ENCODE measurements around the gene FAM20C. TPM values are rescaled to one million over a fixed set of nuclear protein-coding genes. Genes with fewer than 3 reads are reported as not detected.
"Not testable (repeated sequence)": the region's sequence is repeated elsewhere in the genome, so short reads cannot be mapped to it uniquely, and the experiment has no call there.

Gene FAM20C
- total and polyA plus RNA-seq, 4 donors: 11.3 to 104 (median 57.5) TPM

- intact Hi-C loops (cut with DNase I): loop anchor here in 1 of 2 donors (5.0 kb wide), 1 partner anchor 88 kb away; no protein-coding TSS in a partner anchor
Measured at GRCh38 chr7:234708-235553, 42.6 kb downstream of the FAM20C start.

GRCh38 chr7:235576-236395 lies 43.4 kb downstream of the FAM20C start:
- 50 to 53% methylated on average over 34 of the region's 34 CpGs for WGBS, 2 donors

More at GRCh38 chr7:234708-235553, 42.6 kb downstream of the FAM20C start:
- ATAC-seq (ENCODE audit: low FRiP score) (peak; percentile 72), DNase-seq (peak; percentile 86 to 90)
- WGBS, 2 donors: 33 to 36% methylated on average over 28 of the region's 28 CpGs
- no peaks in the 10 kb centered on the region for H3K27me3 ChIP-seq (ENCODE audit: control insufficient read depth in 1 of 2, insufficient read depth in 2 of 2, low read length in 1 of 2)
- H3K4me1 ChIP-seq (ENCODE audit: control insufficient read depth in 1 of 2, insufficient read depth in 2 of 2, low read length in 2 of 2): no peaks in the 10 kb centered on the region
- no peaks in the 10 kb centered on the region for H3K36me3 ChIP-seq (ENCODE audit: control insufficient read depth in 1 of 2, insufficient read depth in 2 of 2, low read length in 1 of 2)
- no peak overlapping the region for H3K4me3 ChIP-seq (ENCODE audit: low read length in 2 of 2)
- peak overlapping the region; percentile 6 to 41 for H3K27ac ChIP-seq (ENCODE audit: low read depth in 1 of 2, low read length in 2 of 2)
- H3K9me3 ChIP-seq (ENCODE audit: control insufficient read depth, low read length): no peaks in the 10 kb centered on the region

GRCh38 chr7:236967-237366 lies 44.6 kb downstream of the FAM20C start:
- intact Hi-C loops (cut with DNase I): no loop called here
- no peak overlapping the region for H3K27ac ChIP-seq (ENCODE audit: low read depth in 1 of 2, low read length in 2 of 2)
- ATAC-seq (ENCODE audit: low FRiP score) (no peak), DNase-seq (no peak)
- no peaks in the 10 kb centered on the region for H3K27me3 ChIP-seq (ENCODE audit: control insufficient read depth in 1 of 2, insufficient read depth in 2 of 2, low read length in 1 of 2)
- 95 to 97% methylated on average over 8 of the region's 8 CpGs for WGBS, 2 donors
- H3K4me1 ChIP-seq (ENCODE audit: control insufficient read depth in 1 of 2, insufficient read depth in 2 of 2, low read length in 2 of 2): no peaks in the 10 kb centered on the region
- no peak overlapping the region for H3K4me3 ChIP-seq (ENCODE audit: low read length in 2 of 2)
- H3K9me3 ChIP-seq (ENCODE audit: control insufficient read depth, low read length): no peaks in the 10 kb centered on the region
- H3K36me3 ChIP-seq (ENCODE audit: control insufficient read depth in 1 of 2, insufficient read depth in 2 of 2, low read length in 1 of 2): no peaks in the 10 kb centered on the region

More at GRCh38 chr7:235576-236395, 43.4 kb downstream of the FAM20C start:
- Histone ChIP-seq H3K4me3 (ENCODE audit: low read length in 2 of 2) (no peak overlapping the region), H3K9me3 (ENCODE audit: control insufficient read depth, low read length) (no peaks in the 10 kb centered on the region), H3K36me3 (ENCODE audit: control insufficient read depth in 1 of 2, insufficient read depth in 2 of 2, low read length in 1 of 2) (no peaks in the 10 kb centered on the region), H3K27me3 (ENCODE audit: control insufficient read depth in 1 of 2, insufficient read depth in 2 of 2, low read length in 1 of 2) (no peaks in the 10 kb centered on the region), H3K4me1 (ENCODE audit: control insufficient read depth in 1 of 2, insufficient read depth in 2 of 2, low read length in 2 of 2) (no peaks in the 10 kb centered on the region), H3K27ac (ENCODE audit: low read depth in 1 of 2, low read length in 2 of 2) (peak overlapping the region in 1 of 2 donors; percentile 20)
- intact Hi-C loops (cut with DNase I): no loop called here
- ATAC-seq (ENCODE audit: low FRiP score) (peak; percentile 9), DNase-seq (peak in 1 of 2 donors; percentile 85)

GRCh38 chr7:237385-237784 lies 45.0 kb downstream of the FAM20C start:
- Histone ChIP-seq H3K9me3 (ENCODE audit: control insufficient read depth, low read length) (no peaks in the 10 kb centered on the region), H3K4me1 (ENCODE audit: control insufficient read depth in 1 of 2, insufficient read depth in 2 of 2, low read length in 2 of 2) (no peaks in the 10 kb centered on the region), H3K4me3 (ENCODE audit: low read length in 2 of 2) (no peak overlapping the region), H3K27me3 (ENCODE audit: control insufficient read depth in 1 of 2, insufficient read depth in 2 of 2, low read length in 1 of 2) (no peaks in the 10 kb centered on the region), H3K27ac (ENCODE audit: low read depth in 1 of 2, low read length in 2 of 2) (no peak overlapping the region), H3K36me3 (ENCODE audit: control insufficient read depth in 1 of 2, insufficient read depth in 2 of 2, low read length in 1 of 2) (no peaks in the 10 kb centered on the region)
- WGBS, 2 donors: 90 to 92% methylated on average over 7 of the region's 7 CpGs
- intact Hi-C loops (cut with DNase I): no loop called here
- DNase-seq: no peak
- ATAC-seq (ENCODE audit: low FRiP score): no peak

GRCh38 chr7:240146-240676 lies 47.8 kb downstream of the FAM20C start:
- no peaks in the 10 kb centered on the region for H3K27me3 ChIP-seq (ENCODE audit: control insufficient read depth in 1 of 2, insufficient read depth in 2 of 2, low read length in 1 of 2)
- DNase-seq (no peak), ATAC-seq (ENCODE audit: low FRiP score) (peak; percentile 62)
- intact Hi-C loops (cut with DNase I): no loop called here
- H3K9me3 ChIP-seq (ENCODE audit: control insufficient read depth, low read length): no peaks in the 10 kb centered on the region
- no peaks in the 10 kb centered on the region for H3K4me1 ChIP-seq (ENCODE audit: control insufficient read depth in 1 of 2, insufficient read depth in 2 of 2, low read length in 2 of 2)
- H3K27ac ChIP-seq (ENCODE audit: low read depth in 1 of 2, low read length in 2 of 2): no peak overlapping the region
- H3K4me3 ChIP-seq (ENCODE audit: low read length in 2 of 2): no peak overlapping the region
- no peaks in the 10 kb centered on the region for H3K36me3 ChIP-seq (ENCODE audit: control insufficient read depth in 1 of 2, insufficient read depth in 2 of 2, low read length in 1 of 2)

- Histone ChIP-seq H3K36me3 (ENCODE audit: control insufficient read depth in 1 of 2, insufficient read depth in 2 of 2, low read length in 1 of 2) (no peaks in the 10 kb centered on the region), H3K4me1 (ENCODE audit: control insufficient read depth in 1 of 2, insufficient read depth in 2 of 2, low read length in 2 of 2) (no peaks in the 10 kb centered on the region), H3K27ac (ENCODE audit: low read depth in 1 of 2, low read length in 2 of 2) (no peak overlapping the region), H3K4me3 (ENCODE audit: low read length in 2 of 2) (no peak overlapping the region), H3K27me3 (ENCODE audit: control insufficient read depth in 1 of 2, insufficient read depth in 2 of 2, low read length in 1 of 2) (no peaks in the 10 kb centered on the region), H3K9me3 (ENCODE audit: control insufficient read depth, low read length) (no peaks in the 10 kb centered on the region)
- WGBS, 2 donors: 82 to 84% methylated on average over 16 of the region's 16 CpGs
- intact Hi-C loops (cut with DNase I): no loop called here
- DNase-seq (no peak), ATAC-seq (ENCODE audit: low FRiP score) (no peak)
Measured at GRCh38 chr7:240887-241421, 48.6 kb downstream of the FAM20C start.

GRCh38 chr7:241513-241912 lies 49.1 kb downstream of the FAM20C start:
- Histone ChIP-seq H3K27ac (ENCODE audit: low read depth in 1 of 2, low read length in 2 of 2) (no peak overlapping the region), H3K9me3 (ENCODE audit: control insufficient read depth, low read length) (no peaks in the 10 kb centered on the region), H3K4me1 (ENCODE audit: control insufficient read depth in 1 of 2, insufficient read depth in 2 of 2, low read length in 2 of 2) (no peaks in the 10 kb centered on the region), H3K27me3 (ENCODE audit: control insufficient read depth in 1 of 2, insufficient read depth in 2 of 2, low read length in 1 of 2) (no peaks in the 10 kb centered on the region), H3K36me3 (ENCODE audit: control insufficient read depth in 1 of 2, insufficient read depth in 2 of 2, low read length in 1 of 2) (no peaks in the 10 kb centered on the region), H3K4me3 (ENCODE audit: low read length in 2 of 2) (no peak overlapping the region)
- intact Hi-C loops (cut with DNase I): no loop called here
- DNase-seq: no peak
- WGBS, 2 donors: 95 to 96% methylated on average over 13 of the region's 13 CpGs
- no peak for ATAC-seq (ENCODE audit: low FRiP score)

GRCh38 chr7:242826-243579 lies 50.6 kb downstream of the FAM20C start:
- H3K36me3 ChIP-seq (ENCODE audit: control insufficient read depth in 1 of 2, insufficient read depth in 2 of 2, low read length in 1 of 2); H3K4me3 ChIP-seq (ENCODE audit: low read length in 2 of 2); intact Hi-C loops (cut with DNase I); H3K9me3 ChIP-seq (ENCODE audit: control insufficient read depth, low read length); H3K4me1 ChIP-seq (ENCODE audit: control insufficient read depth in 1 of 2, insufficient read depth in 2 of 2, low read length in 2 of 2); H3K27ac ChIP-seq (ENCODE audit: low read depth in 1 of 2, low read length in 2 of 2); ATAC-seq (ENCODE audit: low FRiP score); H3K27me3 ChIP-seq (ENCODE audit: control insufficient read depth in 1 of 2, insufficient read depth in 2 of 2, low read length in 1 of 2); DNase-seq: not testable (repeated sequence)
- WGBS, 2 donors: 94 to 99% methylated on average over 8 to 12 of the region's 21 CpGs

All from aorta (tissue), 5 donors.